PC-3 (cell line): Measurements from ENCODE around the gene LOXL4. TPM values are rescaled to one million over a fixed set of nuclear protein-coding genes. Genes with fewer than 3 reads are reported as not detected.

Source experiments
- ATAC-seq: fragments of 200-7000 bp; cut with Tn5 transposase; 2 replicates; pipeline ENCODE4 v1.9.1; 2020; ENCODE audit warnings: mild to moderate bottlenecking, moderate library complexity
- BruUV-seq: library from RNA; stranded (reverse); fragments of 400-500 nt; replicated peaks from 2 replicates; lab custom pipeline; 2021; lab: Mats Ljungman, UMichigan
- CTCF ChIA-PET: fragments of 300-600 bp; sonication (Branson Sonifier 250); formaldehyde crosslinking; loops from one replicate; lab custom pipeline; 2022; ENCODE audit warnings: antibody characterized with exemption; lab: Charles Lee
- POLR2A ChIA-PET: fragments of 300-600 bp; sonication (Branson Sonifier 250); formaldehyde crosslinking; loops from one replicate; lab custom pipeline; 2022; ENCODE audit warnings: antibody characterized with exemption; ENCODE audit not compliant: unreplicated experiment; lab: Charles Lee
- DNase-seq: peaks from one replicate; pipeline ENCODE4 v3.0.0-alpha.2; 2015
- H2AFZ ChIP-seq: fragments of 300-600 bp; sonication (generic); 2 replicates; pipeline ENCODE4 v1.6.0; 2016; ENCODE audit warnings: antibody characterized with exemption, low read length
- H3F3A ChIP-seq: fragments of 300-600 bp; sonication (generic); one replicate; pipeline ENCODE4 v1.6.0; 2017; ENCODE audit warnings: antibody characterized with exemption, low read length, control low read depth, mild to moderate bottlenecking; ENCODE audit not compliant: unreplicated experiment
- H3K27ac ChIP-seq: fragments of 300-600 bp; sonication (generic); 2 replicates; pipeline ENCODE4 v1.5.1; 2016; ENCODE audit warnings: mild to moderate bottlenecking, low read length
- H3K27me3 ChIP-seq: fragments of 300-600 bp; sonication (generic); 2 replicates; pipeline ENCODE4 v1.6.1; 2016; ENCODE audit warnings: low read length, mixed read lengths
- H3K36me3 ChIP-seq: fragments of 300-600 bp; sonication (generic); 2 replicates; pipeline ENCODE4 v1.6.1; 2016; ENCODE audit warnings: low read depth, mixed run types, low read length, mixed read lengths
- H3K4me1 ChIP-seq: fragments of 300-600 bp; sonication (generic); 2 replicates; pipeline ENCODE4 v1.5.1; 2016; ENCODE audit warnings: low read length; ENCODE audit not compliant: insufficient read depth
- H3K4me2 ChIP-seq: fragments of 300-600 bp; sonication (generic); 2 replicates; pipeline ENCODE4 v1.6.0; 2016; ENCODE audit warnings: low read length
- H3K4me3 ChIP-seq: fragments of 300-600 bp; sonication (generic); 2 replicates; pipeline ENCODE4 v1.5.1; 2016; ENCODE audit warnings: mild to moderate bottlenecking, low read length, mixed read lengths
- H3K79me2 ChIP-seq: fragments of 300-600 bp; sonication (generic); 2 replicates; pipeline ENCODE4 v1.6.1; 2017; ENCODE audit warnings: low read length, mixed read lengths
- H3K9ac ChIP-seq: fragments of 300-600 bp; sonication (generic); 2 replicates; pipeline ENCODE4 v1.6.0; 2016; ENCODE audit warnings: mild to moderate bottlenecking, low read length
- H3K9me2 ChIP-seq: fragments of 300-600 bp; sonication (generic); replicated peaks from 2 replicates; pipeline ENCODE4 v1.6.1; 2016; ENCODE audit warnings: mixed run types, low read length, mixed read lengths
- H3K9me3 ChIP-seq: fragments of 300-600 bp; sonication (generic); 2 replicates; pipeline ENCODE4 v1.6.1; 2016; ENCODE audit warnings: low read length, mixed read lengths
- H4K20me1 ChIP-seq: fragments of 300-600 bp; sonication (generic); 2 replicates; pipeline ENCODE4 v1.6.1; 2016; ENCODE audit warnings: low read length, mixed read lengths
- EZH2 ChIP-seq: fragments of 300-600 bp; sonication (generic); IDR thresholded peaks from one replicate; pipeline ENCODE4 v1.6.1; 2017; ENCODE audit warnings: antibody characterized with exemption, mild to moderate bottlenecking, low read length; ENCODE audit not compliant: unreplicated experiment
- EZH2phosphoT487 ChIP-seq: fragments of 300-600 bp; sonication (generic); IDR thresholded peaks from 2 replicates; pipeline ENCODE4 v1.6.1; 2018; ENCODE audit warnings: mild to moderate bottlenecking, antibody characterized with exemption, low read length, borderline replicate concordance
- intact Hi-C: fragments of 100-400 bp; cut with micrococcal nuclease; formaldehyde crosslinking; loops from 2 replicates; pipeline ENCODE4 v1.9.0; 2023
- total RNA-seq: library from RNA; depleted of rRNA; stranded (reverse); fragments of >200 nt; gene quantifications from 2 replicates; pipeline ENCODE4 v1.2.3, GENCODE V29; 2014
- TF ChIP-seq, protein P1 (sequence below): fragments of 300-600 bp; sonication (generic); conservative IDR thresholded peaks from 2 replicates; pipeline ENCODE4 v1.5.1; 2017; ENCODE audit warnings: antibody characterized with exemption, low read depth, mild to moderate bottlenecking, low read length

Gene LOXL4
- total RNA-seq, 1 experiment from 2014 or later: 8.2 TPM

DNA sequence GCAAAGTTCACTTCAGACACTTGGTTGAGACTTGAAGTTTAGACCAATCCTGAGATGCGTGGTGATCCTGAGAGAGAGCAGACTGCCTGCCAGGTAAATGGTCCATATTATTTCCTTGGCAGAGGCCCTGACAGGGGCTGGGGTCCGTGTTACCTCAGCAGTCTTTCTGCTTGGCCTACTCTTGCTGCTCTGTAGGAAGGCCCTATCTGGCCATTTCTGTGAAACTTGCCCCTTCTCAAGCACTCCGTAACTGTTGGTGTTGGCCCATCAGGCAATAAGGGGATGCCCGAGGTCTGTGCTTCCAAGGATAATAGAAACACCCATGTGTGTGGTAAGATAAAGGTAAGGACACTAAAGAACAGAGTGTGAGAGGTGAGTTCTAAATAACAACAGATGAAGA, 20.0 kb downstream of the LOXL4 start:
- Histone ChIP-seq H3K9ac (no peak overlapping the region), H2AFZ (no peak overlapping the region), H3K4me1 (no peaks in the 10 kb centered on the region), H3K4me3 (no peak overlapping the region), H3F3A (no peaks in the 10 kb centered on the region), H3K79me2 (no peaks in the 10 kb centered on the region), H3K36me3 (peaks cover 9% of the 10 kb centered on the region; the same call in 1 of the 2 replicates), H3K4me2 (no peak overlapping the region), H4K20me1 (no peaks in the 10 kb centered on the region), H3K27ac (no peak overlapping the region), H3K27me3 (no peaks in the 10 kb centered on the region), H3K9me3 (no peaks in the 10 kb centered on the region), H3K9me2 (no peaks in the 10 kb centered on the region)
- DNase-seq: no peak
- intact Hi-C loops: no loop called here
- ChIA-PET CTCF (no interaction called here), POLR2A (no interaction called here)
- no peak for ATAC-seq
- BruUV-seq: no TSS peak
- TF ChIP-seq EZH2: no peak
- TF ChIP-seq EZH2phosphoT487: no peak
- TF ChIP-seq, protein P1, sequence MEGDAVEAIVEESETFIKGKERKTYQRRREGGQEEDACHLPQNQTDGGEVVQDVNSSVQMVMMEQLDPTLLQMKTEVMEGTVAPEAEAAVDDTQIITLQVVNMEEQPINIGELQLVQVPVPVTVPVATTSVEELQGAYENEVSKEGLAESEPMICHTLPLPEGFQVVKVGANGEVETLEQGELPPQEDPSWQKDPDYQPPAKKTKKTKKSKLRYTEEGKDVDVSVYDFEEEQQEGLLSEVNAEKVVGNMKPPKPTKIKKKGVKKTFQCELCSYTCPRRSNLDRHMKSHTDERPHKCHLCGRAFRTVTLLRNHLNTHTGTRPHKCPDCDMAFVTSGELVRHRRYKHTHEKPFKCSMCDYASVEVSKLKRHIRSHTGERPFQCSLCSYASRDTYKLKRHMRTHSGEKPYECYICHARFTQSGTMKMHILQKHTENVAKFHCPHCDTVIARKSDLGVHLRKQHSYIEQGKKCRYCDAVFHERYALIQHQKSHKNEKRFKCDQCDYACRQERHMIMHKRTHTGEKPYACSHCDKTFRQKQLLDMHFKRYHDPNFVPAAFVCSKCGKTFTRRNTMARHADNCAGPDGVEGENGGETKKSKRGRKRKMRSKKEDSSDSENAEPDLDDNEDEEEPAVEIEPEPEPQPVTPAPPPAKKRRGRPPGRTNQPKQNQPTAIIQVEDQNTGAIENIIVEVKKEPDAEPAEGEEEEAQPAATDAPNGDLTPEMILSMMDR: no peak

DNA sequence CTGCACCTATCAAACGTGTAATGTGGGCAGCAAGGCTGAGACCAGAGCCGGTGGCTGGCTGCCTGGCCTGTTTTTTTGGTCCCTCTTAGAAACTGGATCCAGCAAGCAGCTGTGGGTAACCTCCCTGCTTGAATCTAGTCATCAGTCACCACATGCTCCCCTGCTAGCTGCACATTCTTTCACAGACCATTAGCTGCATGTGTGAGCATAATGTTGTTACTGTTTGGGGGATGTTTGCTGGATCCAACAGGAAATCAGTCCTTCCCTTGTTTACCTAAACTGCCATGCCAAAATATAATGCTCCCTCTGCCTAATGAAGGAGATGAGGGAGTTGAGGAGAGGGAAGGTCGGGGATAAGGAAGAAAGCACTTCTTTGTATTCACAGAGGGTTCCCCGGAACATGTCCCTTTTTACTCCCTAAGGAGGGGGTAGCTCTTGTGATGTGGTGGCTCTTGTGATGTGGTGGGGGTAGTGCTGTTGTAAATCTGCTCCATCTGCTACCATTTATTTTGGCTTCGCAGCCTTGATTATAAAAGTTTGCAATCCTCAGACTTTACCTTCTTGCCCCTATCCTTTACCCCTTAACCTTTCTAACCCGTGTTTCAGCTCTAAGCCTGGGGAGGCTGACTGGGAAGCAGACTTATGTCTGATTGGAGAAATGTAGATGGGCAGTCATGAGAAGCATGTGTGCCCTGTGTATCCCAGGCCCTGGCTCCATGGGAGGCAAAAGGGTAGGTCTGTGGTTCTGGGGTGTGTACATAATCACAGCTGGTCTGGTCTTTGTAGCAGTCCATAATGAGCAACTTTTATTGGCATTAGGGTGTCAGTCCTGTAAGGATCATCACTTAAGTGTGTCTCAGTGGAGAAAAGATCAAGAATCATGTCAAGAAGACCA, 20.8 kb downstream of the LOXL4 start:
- no peak for TF ChIP-seq EZH2
- no peak for TF ChIP-seq EZH2phosphoT487
- TF ChIP-seq, protein P1: no peak
- Histone ChIP-seq H3F3A (no peaks in the 10 kb centered on the region), H3K36me3 (peaks cover 9% of the 10 kb centered on the region; the same call in 1 of the 2 replicates), H3K27ac (no peak overlapping the region), H3K79me2 (no peaks in the 10 kb centered on the region), H3K4me3 (no peak overlapping the region), H2AFZ (no peak overlapping the region), H3K9me3 (no peaks in the 10 kb centered on the region), H3K4me2 (no peak overlapping the region), H3K4me1 (no peaks in the 10 kb centered on the region), H3K9me2 (no peaks in the 10 kb centered on the region), H3K27me3 (no peaks in the 10 kb centered on the region), H4K20me1 (no peaks in the 10 kb centered on the region), H3K9ac (no peak overlapping the region)
- DNase-seq (no peak), ATAC-seq (no peak)
- CTCF ChIA-PET: no interaction called here
- intact Hi-C loops: no loop called here
- BruUV-seq: no TSS peak
- POLR2A ChIA-PET: no interaction called here

DNA sequence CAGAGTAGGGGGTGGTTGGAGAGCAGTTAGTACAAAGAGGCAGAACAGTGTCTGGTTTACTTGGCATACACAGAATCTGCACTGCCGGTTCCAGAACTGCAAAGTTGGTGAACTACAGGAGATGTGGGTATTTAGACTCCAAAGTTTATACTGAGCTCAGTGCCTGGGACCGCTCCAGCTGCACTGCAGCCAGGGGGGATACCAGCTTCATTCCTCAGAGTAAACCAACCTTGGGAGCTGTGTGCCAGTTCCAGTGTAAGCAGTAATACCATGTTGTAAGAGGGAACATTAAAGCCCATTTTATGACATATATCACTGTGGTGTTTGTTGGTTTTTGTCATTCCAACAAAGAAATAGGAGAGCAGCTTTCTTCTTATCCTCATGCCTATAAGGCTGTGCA, 23.4 kb downstream of the LOXL4 start:
- Histone ChIP-seq H3K4me2 (no peak overlapping the region), H3K27ac (no peak overlapping the region), H3K79me2 (no peaks in the 10 kb centered on the region), H3K4me1 (no peaks in the 10 kb centered on the region), H4K20me1 (no peaks in the 10 kb centered on the region), H3K9me2 (no peaks in the 10 kb centered on the region), H3F3A (no peaks in the 10 kb centered on the region), H3K9me3 (no peaks in the 10 kb centered on the region), H2AFZ (no peak overlapping the region), H3K27me3 (no peaks in the 10 kb centered on the region), H3K9ac (no peak overlapping the region), H3K36me3 (peaks cover 9% of the 10 kb centered on the region; the same call in 1 of the 2 replicates), H3K4me3 (no peak overlapping the region)
- TF ChIP-seq EZH2phosphoT487 (no peak), EZH2 (no peak)
- TF ChIP-seq, protein P1: no peak
- ChIA-PET CTCF (no interaction called here), POLR2A (no interaction called here)
- no peak for DNase-seq
- ATAC-seq: no peak
- intact Hi-C loops: no loop called here
- BruUV-seq: no TSS peak
